GM21390 (cell line): ENCODE measurements around the gene UBE2K.
"Not testable (repeated sequence)": the region's sequence is repeated elsewhere in the genome, so short reads cannot be mapped to it uniquely, and the experiment has no call there.

Experiments
- ATAC-seq: cut with Tn5 transposase; IDR thresholded peaks from one replicate; pipeline ENCODE4 v1.9.1; 2021; ENCODE audit not compliant: unreplicated experiment

UBE2K gene

DNA sequence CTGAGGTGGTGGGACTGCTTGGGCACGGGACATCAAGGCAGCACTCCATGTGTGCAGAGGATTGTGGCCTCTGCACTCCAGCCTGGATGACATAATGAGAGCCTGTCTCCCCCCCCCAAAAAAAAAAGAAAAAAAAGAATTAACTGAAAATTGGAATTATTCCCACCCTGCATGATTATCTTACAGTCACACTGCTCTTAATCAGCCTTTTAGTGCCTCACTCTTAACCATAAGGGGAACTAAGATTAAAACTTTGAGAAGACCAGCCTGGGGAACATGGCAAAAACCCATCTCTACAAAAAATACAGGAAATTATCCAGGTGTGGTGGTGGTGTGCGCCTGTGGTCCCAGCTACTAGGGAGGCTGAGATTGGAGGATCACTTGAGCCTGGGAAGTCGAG, 94.6 kb downstream of the UBE2K start:
- ATAC-seq, result no peak

DNA sequence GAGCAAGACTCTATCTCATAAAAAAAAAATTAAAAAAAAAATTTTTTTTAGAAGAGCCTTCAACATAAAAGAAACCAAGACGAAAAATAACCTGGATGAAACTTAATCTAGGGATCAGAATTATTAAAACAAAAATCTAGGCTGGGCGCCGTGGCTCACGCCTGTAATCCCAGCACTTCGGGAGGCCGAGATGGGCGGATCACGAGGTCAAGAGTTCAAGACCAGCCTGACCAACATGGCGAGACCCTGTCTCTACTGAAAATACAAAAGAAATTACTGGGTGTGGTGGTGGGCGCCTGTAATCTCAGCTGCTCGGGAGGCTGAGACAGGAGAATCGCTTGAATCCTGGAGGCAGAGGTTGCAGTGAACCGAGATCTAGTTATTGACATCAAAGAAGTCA, 95.0 kb downstream of the UBE2K start:
- ATAC-seq, result not testable (repeated sequence)

DNA sequence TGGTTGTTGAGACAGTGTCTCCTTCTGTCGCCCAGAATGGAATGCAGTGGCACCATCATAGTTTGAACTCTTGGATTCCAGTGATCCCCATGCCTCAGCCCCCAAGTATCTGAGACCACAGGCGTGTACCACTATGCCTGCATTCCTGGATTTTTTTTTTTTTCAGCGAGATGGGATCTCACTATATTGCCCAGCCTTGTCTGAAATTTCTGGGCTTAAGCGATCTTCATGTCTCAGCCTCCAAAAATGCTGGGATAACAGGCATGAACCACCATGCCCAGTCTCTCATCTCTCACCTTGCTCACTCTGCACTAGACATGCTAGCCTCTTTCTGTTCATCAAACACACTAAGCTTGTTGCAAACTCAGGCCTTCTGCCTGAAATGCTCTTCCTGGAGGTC, 104.1 kb downstream of the UBE2K start:
- ATAC-seq, result no peak

DNA sequence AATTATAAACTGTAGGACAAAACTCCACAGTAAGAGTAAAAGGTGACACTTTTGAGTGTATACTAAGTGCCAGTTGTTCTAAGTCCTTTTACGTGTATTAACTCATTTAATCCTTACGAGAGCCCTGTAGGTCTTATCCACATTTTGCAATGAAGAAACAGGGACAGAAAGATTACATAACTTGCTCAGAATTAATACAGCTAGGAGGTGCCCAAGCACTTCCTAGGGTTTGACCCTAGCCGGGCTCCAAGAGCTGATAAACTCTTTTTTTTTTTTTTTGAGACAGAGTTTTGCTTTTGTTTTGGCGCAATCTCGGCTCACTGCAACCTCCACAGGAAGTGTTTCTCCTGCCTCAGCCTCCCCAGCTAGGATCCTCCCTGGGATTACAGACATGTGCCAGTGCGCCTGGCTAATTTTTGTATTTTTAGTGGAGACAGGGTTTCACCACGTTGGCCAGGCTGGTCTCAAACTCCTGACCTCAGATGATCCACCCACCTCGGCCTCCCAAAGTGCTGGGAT, 110.4 kb downstream of the UBE2K start:
- ATAC-seq, result no peak

DNA sequence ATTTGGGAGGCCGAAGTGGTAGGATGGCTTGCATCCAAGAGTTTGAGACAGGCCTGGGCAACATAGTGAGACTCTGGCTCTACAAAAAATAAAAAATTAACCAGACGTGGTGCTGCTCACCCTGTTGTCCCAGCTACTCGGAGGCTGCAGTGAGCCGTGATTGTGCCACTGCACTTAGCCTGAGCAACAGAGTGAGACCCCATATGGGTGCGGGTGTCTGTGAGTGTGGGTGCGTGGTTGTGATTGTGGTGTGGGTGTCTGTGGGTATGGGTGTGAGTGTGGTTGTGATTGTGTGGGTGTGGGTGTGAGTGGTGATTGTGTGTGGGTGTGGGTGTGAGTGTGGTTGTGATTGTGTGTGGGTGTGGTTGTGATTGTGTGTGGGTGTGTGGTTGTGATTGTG, 114.6 kb downstream of the UBE2K start:
- ATAC-seq, result no peak

DNA sequence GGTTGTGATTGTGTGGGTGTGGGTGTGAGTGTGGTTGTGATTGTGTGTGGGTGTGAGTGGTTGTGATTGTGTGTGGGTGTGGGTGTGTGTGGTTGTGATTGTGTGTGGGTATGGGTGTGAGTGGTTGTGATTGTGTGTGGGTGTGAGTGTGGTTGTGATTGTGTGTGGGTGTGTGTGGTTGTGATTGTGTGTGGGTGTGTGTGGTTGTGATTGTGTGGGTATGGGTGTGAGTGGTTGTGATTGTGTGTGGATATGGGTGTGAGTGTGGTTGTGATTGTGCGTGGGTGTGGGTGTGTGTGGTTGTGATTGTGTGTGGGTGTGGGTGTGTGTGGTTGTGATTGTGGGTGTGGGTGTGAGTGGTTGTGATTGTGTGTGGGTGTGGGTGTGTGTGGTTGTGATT, 115.1 kb downstream of the UBE2K start:
- not testable (repeated sequence) for ATAC-seq

DNA sequence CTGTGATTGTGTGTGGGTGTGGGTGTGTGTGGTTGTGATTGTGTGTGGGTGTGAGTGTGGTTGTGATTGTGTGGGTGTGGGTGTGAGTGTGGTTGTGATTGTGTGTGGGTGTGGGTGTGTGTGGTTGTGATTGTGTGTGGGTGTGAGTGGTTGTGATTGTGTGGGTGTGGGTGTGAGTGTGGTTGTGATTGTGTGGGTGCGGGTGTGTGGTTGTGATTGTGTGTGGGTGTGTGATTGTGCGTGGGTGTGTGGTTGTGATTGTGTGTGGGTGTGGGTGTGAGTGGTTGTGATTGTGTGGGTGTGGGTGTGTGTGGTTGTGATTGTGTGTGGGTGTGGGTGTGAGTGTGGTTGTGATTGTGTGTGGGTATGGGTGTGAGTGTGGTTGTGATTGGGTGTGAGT, 115.8 kb downstream of the UBE2K start:
- not testable (repeated sequence) for ATAC-seq

DNA sequence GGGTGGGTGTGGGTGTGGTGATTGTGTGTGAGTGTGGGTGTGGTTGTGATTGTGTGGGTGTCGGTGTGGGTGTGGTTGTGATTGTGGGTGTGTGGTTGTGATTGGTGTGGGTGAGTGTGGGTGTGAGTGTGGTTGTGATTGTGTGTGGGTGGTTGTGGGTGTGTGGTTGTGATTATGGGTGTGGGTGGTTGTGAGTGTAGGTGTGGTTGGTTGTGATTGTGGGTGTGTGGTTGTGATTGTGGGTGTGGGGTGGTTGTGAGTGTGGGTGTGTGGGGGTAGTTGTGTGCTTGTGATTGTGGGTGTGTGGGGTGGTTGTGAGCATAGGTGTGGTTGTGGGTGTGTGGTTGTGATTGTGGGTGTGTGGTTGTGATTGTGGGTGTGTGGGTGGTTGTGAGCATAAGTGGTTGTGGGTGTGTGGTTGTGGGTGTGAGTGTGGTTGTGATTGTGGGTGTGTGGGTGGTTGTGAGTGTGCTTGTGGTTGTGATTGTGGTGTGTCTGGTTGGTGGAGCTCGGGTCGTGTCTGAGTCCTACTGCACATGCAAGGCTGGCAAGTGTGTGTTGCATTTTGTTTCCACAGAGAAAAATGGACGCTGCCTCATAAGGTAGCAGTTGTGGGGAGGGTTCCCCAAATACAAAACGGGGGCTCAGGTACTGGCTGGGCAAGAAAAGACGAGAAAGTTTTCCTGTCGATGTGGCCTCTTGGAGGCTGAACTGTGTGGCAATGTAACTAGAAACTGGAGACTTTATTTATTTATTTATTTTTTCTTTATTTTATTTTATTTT, 116.7 kb downstream of the UBE2K start:
- no peak for ATAC-seq

DNA sequence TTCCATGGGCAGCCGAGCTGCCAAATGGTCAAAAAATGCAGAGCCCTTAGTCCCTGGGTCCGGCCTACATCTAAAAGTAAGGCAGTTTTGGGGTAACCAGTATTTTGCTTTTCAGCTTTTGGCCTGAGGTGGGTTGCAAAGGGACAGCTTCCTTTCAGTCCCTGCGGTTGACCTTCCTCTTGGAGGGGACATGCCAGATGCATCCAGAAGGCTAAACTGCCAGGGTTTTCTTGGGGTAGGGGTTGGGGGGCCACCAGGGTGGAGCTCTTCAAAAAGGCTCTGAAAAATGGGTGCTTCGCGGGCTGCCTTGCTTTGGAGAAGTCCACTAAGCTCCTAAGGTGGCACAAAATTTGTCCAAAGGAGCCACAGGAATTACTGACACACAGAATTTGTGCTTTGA, 120.7 kb downstream of the UBE2K start:
- no peak for ATAC-seq

DNA sequence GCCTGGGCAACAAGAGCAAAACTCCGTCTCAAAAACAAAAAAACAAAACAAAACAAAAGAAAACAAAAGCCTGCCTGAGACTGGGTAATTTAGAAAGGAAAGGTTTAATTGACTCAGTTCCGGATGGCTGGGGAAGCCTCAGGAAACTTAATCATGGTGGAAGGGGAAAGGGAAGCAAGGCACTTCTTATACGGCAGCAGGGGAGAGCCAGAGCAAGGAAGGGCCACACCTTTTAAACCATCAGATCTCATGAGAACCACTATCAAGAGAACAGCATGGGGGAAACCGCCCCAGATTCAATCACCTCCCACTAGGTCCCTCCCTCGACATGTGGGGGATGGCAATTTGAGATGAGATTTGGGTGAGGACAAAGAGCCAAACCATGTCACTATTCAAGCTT, 122.2 kb downstream of the UBE2K start:
- ATAC-seq, result no peak

DNA sequence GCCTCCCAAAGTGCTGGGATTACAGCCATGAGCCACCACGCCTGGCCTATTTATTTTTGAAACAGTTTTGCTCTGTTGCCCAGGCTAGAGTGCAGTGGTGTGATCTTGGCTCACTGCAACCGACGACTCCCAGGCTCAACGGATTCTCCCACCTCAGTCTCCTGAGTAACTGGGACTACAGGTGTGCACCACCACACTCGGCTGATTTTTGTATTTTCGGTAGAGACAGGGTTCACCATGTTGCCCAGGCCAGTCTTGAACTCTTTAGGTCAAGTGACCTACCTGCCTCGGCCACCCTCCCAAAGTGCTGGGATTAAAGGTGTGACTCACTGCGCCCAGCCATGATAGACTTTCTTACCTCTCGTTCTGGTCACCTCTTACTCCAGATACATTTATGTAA, 124.0 kb downstream of the UBE2K start:
- ATAC-seq, result no peak

DNA sequence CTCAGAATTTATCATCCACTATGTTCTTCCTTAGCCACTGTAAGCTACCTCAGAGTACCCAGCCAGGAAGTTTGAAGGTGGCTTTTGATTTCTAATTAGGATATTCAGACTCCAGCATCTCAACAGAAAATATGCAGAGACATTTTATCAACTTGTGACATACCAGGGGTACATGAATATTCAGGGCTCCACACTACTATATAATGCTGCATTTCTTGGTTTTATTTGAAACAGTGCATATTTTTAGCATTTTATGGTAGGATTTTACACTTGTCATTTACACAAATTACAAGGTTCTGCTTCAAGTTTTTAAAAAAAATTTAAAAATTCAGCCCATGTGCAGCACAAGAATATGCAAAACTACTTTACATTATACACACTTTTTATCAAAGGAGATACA, 124.7 kb downstream of the UBE2K start:
- no peak for ATAC-seq

DNA sequence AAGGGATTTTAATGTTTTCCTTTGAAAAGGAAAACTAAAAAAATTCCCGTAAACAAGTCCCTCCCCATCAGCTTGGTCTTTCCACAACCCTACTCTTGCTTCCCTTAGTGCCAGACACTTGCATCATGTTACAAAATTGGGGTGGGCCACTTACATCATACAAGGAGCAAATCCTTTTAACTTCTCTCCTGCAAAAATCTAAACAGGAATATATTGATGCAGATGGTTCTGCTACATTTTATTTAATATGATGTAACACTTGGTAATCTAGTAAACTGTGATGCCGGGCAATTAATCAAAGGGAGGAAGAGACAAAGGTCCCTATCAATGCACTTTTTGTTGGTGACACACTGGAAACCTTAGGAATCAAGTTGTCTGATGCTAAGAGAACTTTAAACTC, 125.3 kb downstream of the UBE2K start:
- no peak for ATAC-seq

DNA sequence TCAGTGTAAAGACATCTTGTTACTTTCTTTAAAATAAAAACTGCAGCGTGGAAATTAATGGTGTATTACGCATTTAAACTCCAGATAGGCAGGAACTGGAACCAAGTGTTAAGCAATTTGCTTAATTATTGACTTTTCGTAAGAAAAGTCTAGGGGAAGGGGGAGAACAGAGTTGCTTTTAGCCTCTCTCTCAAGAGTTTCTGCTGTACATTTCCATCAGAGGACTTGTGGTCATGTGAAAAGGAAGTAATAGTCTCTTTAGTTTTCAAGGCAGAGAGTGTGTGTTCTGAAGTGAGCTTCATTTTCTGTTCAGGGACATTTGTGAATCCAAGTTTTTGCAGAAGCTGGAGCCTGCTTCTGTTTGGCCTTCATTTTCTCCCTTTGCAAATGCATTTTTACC, 127.2 kb downstream of the UBE2K start:
- ATAC-seq, result no peak

DNA sequence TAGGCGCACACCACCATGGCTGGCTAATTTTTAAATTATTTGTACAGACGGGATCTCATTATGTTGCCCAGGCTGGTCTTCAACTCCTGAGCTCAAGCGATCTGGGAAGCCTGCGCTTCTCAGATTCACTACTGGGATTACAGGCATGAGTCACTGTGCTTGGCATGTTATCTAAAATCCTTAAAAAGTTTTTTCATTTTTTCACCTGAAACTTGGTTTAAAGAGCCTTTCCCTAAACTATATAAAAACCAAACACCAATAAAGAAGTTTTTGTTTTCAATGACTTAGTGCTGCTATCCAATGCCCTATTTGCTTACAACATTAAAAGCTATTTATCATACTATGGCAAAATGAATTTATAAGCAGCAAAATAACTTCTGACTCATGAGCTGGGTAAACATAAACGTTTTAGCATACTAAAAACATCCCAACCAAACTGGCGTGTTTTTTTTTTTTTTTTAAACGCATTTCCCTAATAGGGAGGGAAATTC, 127.8 kb downstream of the UBE2K start:
- ATAC-seq, result no peak
